ENCODE measurements around the gene MACROD2. TPM values are rescaled to one million over a fixed set of nuclear protein-coding genes. Genes with fewer than 3 reads are reported as not detected.

Gene MACROD2
- total RNA-seq, 1 experiment from 2014 or later: 1.4 TPM

- Histone ChIP-seq H3K36me3 (ENCODE audit: insufficient read depth, low read length, poor library complexity, severe bottlenecking) (no peaks in the 10 kb centered on the region), H3K4me1 (ENCODE audit: insufficient read depth, low read length, poor library complexity, severe bottlenecking) (no peaks in the 10 kb centered on the region), H3K27me3 (replicated peaks; ENCODE audit: insufficient read depth, low read depth, low read length, poor library complexity) (no peaks in the 10 kb centered on the region), H3K4me3 (ENCODE audit: low read depth, low read length, poor library complexity, severe bottlenecking) (no peak overlapping the region), H3K27ac (ENCODE audit: low read depth, low read length, poor library complexity, severe bottlenecking) (no peak overlapping the region), H3K9me3 (ENCODE audit: low read depth, low read length, poor library complexity, severe bottlenecking) (peaks cover 25% of the 10 kb centered on the region)
- POLR2A ChIA-PET (ENCODE audit: low non-redundant PET): no interaction called here
- no peak for DNase-seq (ENCODE audit: low spot score)
- intact Hi-C loops (cut with micrococcal nuclease; ENCODE audit: unreplicated experiment): no loop called here
- no TSS peak for BruUV-seq (replicated peaks)
- no peak for TF ChIP-seq EZH2 (IDR thresholded peaks at IDR 0.05; ENCODE audit: borderline replicate concordance, low read depth, low read length, poor library complexity, severe bottlenecking)
- TF ChIP-seq CTCF (conservative IDR thresholded peaks at IDR 0.05; ENCODE audit: low read depth, low read length): no peak
- CTCF ChIA-PET: no interaction called here
These were observed 1555.0 kb downstream of the MACROD2 start for GRCh38 chr20:15550116-15550870.

- Histone ChIP-seq H3K36me3 (ENCODE audit: insufficient read depth, low read length, poor library complexity, severe bottlenecking) (no peaks in the 10 kb centered on the region), H3K27ac (ENCODE audit: low read depth, low read length, poor library complexity, severe bottlenecking) (no peak overlapping the region), H3K9me3 (ENCODE audit: low read depth, low read length, poor library complexity, severe bottlenecking) (peaks cover 34% of the 10 kb centered on the region), H3K4me1 (ENCODE audit: insufficient read depth, low read length, poor library complexity, severe bottlenecking) (no peaks in the 10 kb centered on the region), H3K4me3 (ENCODE audit: low read depth, low read length, poor library complexity, severe bottlenecking) (no peak overlapping the region), H3K27me3 (replicated peaks; ENCODE audit: insufficient read depth, low read depth, low read length, poor library complexity) (no peaks in the 10 kb centered on the region)
- TF ChIP-seq EZH2 (IDR thresholded peaks at IDR 0.05; ENCODE audit: borderline replicate concordance, low read depth, low read length, poor library complexity, severe bottlenecking): no peak
- no peak for TF ChIP-seq CTCF (conservative IDR thresholded peaks at IDR 0.05; ENCODE audit: low read depth, low read length)
- ChIA-PET CTCF (no interaction called here), POLR2A (ENCODE audit: low non-redundant PET) (no interaction called here)
- no TSS peak for BruUV-seq (replicated peaks)
- intact Hi-C loops (cut with micrococcal nuclease; ENCODE audit: unreplicated experiment): no loop called here
- DNase-seq (ENCODE audit: low spot score): no peak
These were observed 1560.6 kb downstream of the MACROD2 start for GRCh38 chr20:15555913-15556312.

GRCh38 chr20:15556869-15557268 is 1561.6 kb downstream of the MACROD2 start:
- no peak overlapping the region for H3K4me3 ChIP-seq (ENCODE audit: low read depth, low read length, poor library complexity, severe bottlenecking)
- BruUV-seq (replicated peaks): no TSS peak
- H3K36me3 ChIP-seq (ENCODE audit: insufficient read depth, low read length, poor library complexity, severe bottlenecking): no peaks in the 10 kb centered on the region
- intact Hi-C loops (cut with micrococcal nuclease; ENCODE audit: unreplicated experiment): no loop called here
- H3K4me1 ChIP-seq (ENCODE audit: insufficient read depth, low read length, poor library complexity, severe bottlenecking): no peaks in the 10 kb centered on the region
- CTCF ChIA-PET: no interaction called here
- peaks cover 34% of the 10 kb centered on the region for H3K9me3 ChIP-seq (ENCODE audit: low read depth, low read length, poor library complexity, severe bottlenecking)
- H3K27ac ChIP-seq (ENCODE audit: low read depth, low read length, poor library complexity, severe bottlenecking): no peak overlapping the region
- POLR2A ChIA-PET (ENCODE audit: low non-redundant PET): no interaction called here
- DNase-seq (ENCODE audit: low spot score): no peak
- H3K27me3 ChIP-seq (replicated peaks; ENCODE audit: insufficient read depth, low read depth, low read length, poor library complexity): no peaks in the 10 kb centered on the region
- TF ChIP-seq EZH2 (IDR thresholded peaks at IDR 0.05; ENCODE audit: borderline replicate concordance, low read depth, low read length, poor library complexity, severe bottlenecking): no peak
- TF ChIP-seq CTCF (conservative IDR thresholded peaks at IDR 0.05; ENCODE audit: low read depth, low read length): no peak
